GM10847 (cell line): ENCODE data around the gene TTC12.
A peak's percentile ranks its signal among the peaks of the same experiment; 100 is the strongest.

Experiments used
- POLR2A ChIP-seq: IDR thresholded peaks from 2 replicates; pipeline ENCODE4 v1.6.1; 2011; ENCODE audit not compliant: insufficient read length; ENCODE audit errors: extremely low read depth

The TTC12 gene

GRCh38 chr11:113314389-113315301 lies at the start of gene TTC12:
TSS of gene TTC12 (plus strand) at chr11:113314583. CDS start at chr11:113316258, 1,675 bp downstream.
- peak; percentile 75 for TF ChIP-seq POLR2A

DNA sequence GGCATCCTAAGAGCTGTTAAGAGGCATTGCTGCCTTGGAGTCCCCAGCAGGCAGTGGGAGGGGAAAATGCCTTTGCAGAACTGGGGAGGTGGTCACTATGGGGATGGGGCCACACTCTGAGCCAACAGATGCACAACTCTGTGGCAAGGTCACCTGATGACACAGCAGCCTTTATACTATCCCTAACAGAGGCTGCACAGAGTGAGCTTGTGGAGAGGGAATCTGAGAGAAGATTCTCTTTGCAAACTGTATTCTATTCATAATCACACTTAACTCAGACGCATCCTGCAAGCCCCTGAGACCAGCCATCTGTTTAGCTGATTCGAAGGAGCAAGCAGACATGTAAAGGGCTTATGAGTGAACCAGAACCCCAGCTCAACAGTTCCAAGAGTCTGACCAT lies 49.0 kb upstream of the TTC12 start:
- TF ChIP-seq POLR2A = no peak

DNA sequence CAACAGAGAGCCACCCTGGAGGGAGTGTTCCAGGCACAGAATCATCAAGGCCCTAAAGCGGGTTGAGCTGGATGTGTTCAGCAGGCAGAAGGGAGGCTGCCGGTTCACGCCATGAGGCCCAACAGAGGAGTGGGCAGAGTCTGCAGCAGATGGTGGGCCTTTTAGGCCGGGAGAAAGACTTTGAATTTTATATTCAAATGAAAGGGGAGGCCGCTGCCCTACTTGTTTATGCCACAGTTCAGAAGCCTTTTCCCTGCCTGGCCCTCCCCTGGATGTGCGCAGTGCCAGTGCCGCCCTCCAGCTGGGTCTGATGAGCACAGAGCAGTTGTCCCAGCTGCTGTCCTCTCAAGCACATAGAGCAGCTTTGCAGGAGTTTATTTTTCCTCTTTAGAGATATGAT lies 46.9 kb upstream of the TTC12 start:
- TF ChIP-seq POLR2A = no peak

DNA sequence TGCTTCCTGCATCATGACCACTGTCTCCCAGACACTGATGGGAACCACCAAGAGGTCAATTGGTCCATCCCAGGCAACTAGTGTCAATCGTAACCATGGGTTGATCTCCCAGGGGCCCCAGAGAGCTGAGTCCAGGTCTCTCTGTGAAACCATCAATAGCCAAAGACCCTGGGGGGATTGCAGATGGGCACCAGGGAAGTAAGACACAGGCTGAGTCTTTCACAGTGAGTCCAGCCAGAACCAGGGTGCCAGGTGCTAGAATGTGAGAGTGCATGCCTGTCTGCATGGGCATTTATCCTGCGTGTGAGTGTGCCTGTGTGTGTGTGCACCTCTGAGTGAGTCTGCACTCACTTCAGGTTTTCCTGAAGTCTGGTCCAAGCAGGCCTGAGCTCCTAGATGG lies 45.3 kb upstream of the TTC12 start:
- no peak for TF ChIP-seq POLR2A

- no peak for TF ChIP-seq POLR2A
These were observed 44.7 kb upstream of the TTC12 start for GRCh38 chr11:113269636-113270035.

DNA sequence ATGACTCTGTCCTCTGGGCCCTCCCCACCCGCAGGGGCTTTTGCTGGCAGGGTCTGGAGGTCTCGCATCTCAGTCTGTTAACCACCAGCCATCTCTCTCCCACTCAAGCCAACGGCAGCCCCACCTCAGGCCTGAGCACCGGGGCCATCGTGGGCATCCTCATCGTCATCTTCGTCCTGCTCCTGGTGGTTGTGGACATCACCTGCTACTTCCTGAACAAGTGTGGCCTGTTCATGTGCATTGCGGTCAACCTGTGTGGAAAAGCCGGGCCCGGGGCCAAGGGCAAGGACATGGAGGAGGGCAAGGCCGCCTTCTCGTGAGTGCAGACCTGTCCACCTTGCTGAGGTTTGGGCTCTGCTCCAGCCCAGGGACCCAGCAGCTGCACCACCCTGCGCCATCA lies 44.3 kb upstream of the TTC12 start:
- no peak for TF ChIP-seq POLR2A

- no peak for TF ChIP-seq POLR2A
These were observed 42.7 kb upstream of the TTC12 start for GRCh38 chr11:113271551-113272245.

DNA sequence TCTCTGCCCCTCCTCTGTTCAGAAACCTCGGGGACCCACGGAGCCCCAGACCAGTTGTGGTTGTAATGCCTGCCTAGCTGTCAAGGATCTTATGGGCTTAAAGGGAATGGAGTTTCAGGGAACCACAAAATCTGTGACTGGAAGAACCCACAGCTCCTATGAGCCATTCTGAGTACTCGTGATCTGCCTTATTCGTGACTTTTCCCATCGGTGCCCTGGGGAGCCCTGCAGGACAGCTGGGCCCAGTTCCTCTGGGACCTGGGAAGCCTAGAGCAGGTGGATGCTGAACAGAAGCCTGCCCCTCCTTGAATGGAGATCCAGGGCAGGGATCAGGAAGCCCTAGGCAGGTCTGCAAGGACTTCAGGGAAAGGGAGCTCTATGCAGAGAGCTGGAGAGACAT lies 42.1 kb upstream of the TTC12 start:
- TF ChIP-seq POLR2A = no peak

DNA sequence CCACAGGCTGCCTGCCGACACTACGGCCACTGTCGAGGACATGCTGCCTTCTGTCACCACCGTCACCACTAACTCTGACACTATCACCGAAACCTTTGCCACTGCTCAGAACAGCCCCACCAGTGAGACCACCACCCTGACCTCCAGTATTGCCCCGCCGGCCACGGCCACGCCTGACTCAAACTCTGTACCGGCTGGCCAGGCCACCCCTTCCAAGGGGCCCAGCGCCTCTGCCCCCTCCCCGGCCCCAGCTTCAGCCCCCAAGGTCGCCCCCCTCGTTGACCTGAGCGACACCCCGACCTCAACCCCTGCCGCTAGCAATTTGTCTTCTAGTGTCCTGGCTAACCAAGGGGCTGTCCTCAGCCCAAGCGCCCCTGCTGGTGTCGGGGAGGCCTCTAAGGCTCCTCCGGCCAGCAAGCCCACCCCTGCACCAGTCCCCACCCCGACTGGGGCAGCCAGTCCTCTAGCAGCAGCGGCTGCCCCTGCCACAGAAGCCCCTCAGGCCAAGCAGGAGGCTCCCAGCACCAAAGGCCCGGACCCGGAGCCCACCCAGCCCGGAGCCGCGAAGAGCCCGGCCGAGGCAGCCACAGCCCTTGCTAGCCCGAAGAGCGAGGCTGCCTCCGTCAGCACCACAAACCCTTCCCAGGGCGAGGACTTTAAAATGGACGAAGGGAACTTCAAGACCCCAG lies 41.3 kb upstream of the TTC12 start:
- TF ChIP-seq POLR2A = no peak

DNA sequence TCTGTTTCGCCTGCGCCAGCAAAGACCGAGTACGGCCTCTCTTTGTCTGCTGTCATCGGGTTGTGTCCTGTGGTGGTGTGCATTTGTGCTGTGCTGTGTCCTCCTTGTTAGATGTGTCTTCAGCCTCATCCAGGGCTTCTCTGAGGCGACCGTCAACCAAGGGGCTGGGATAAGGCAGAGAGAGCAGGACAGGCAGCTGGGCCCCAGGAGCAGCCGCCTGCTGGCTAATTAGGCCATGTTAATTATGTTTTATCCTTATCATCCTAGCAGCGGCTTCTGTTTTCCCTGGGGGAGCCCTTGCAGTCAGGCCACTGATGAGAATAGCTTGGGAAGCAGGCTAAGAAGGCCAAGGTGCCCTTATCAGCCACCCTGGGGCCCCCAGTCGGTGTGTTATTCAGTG lies 40.7 kb upstream of the TTC12 start:
- no peak for TF ChIP-seq POLR2A

- no peak for TF ChIP-seq POLR2A
These were observed 39.4 kb upstream of the TTC12 start for GRCh38 chr11:113274713-113275582.

GRCh38 chr11:113275602-113276001 lies 38.8 kb upstream of the TTC12 start:
- TF ChIP-seq POLR2A = no peak

- TF ChIP-seq POLR2A = no peak
These were observed 37.9 kb upstream of the TTC12 start for GRCh38 chr11:113276466-113276865.

- no peak for TF ChIP-seq POLR2A
These were observed 36.5 kb upstream of the TTC12 start for GRCh38 chr11:113277907-113278306.

DNA sequence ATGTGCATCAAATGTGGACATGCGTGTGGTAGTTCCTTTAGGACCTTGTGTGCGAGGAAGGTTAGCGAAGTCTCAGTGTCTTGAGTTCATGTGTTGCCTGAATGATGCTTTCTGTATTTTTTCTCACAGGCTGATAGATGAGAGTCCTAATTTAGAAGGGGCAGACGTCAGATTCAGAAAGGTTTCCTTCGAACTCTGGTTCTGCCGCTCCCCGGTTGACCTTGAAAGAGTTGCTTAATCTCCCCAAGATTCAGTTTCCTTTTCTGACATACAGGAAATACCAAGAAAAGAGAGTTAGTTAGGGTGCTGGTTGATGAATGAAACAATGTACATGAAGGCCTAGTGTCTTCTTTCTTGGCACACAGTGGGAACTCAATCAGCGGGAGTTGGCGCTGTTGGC lies 35.9 kb upstream of the TTC12 start:
- no peak for TF ChIP-seq POLR2A
